Renal pelvis (tissue), 4 donors: ENCODE measurements around the gene TMEM266. TPM values are rescaled to one million over a fixed set of nuclear protein-coding genes. Genes with fewer than 3 reads are reported as not detected.

Experiments used
- DNase-seq: peaks from one replicate; pipeline ENCODE4 v3.0.0-alpha.2; 2013
- polyA plus RNA-seq, 3 donors: library from polyadenylated mRNA; unstranded; fragments of 120-200 nt; gene quantifications; one replicate each; pipeline ENCODE4 v1.2.1, GENCODE V29; 2013; ENCODE audit not compliant: insufficient read length in 3 of 3

TMEM266 gene
- polyA plus RNA-seq, 3 donors = 13.0 to 15.2 (median 13.3) TPM

DNA sequence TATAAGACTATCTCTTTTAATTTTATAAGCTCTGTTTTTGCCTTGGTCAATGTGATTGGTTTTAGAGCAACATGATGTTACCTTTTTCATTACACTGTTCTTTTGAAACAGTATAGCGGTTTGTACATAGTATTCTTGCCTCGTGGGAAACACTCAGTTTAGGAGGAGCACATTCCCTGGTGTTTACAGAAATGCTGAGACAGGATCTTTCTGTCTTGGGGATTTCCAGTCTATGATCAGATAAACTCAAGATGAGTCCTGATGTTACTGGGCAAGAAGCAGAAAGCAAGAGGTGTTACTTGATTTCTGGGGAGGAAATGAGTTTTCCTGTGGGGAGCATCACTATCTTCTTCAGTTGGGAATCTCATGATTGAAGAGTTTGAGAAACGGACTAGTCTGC, 2.5 kb downstream of the TMEM266 start:
- no peak for DNase-seq

DNA sequence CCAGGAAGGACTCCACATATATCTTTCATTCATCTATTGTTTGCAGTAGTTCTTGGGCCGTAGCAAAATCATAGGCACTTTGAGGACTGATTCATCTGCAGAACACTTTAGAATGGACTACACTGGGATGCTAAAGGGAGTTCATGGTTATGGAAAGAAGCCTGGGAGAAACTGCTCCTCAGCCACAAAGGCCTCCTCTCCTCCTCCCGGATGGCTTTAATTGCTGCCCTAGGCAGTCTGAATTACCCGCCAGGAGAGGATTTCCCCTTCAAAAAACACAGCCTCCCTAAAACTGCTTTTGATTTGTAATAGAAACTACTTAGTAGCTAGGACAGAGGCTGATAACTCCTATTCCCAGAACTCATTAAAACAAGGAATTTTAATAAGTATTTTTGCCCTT, 4.6 kb downstream of the TMEM266 start:
- DNase-seq = no peak

DNA sequence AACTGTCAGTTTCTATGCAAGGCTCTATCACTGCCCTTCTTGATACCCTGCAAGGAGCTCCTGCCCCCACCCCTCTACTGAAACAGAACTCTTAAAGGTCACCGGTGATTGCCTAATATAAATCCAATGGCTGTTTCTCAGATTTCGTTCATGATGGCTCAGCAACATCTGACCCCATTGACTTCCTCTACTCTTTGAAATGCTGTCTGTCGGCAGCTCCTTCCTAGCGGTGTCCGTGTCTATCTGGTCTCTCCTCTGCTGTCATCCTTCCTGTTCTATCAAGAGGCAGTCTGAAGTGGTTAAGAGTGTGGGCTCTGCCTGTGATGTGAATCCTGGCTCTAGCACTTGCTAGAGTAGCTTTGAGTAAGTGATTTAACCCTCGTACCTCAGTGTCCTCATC, 5.5 kb downstream of the TMEM266 start:
- DNase-seq = no peak

DNA sequence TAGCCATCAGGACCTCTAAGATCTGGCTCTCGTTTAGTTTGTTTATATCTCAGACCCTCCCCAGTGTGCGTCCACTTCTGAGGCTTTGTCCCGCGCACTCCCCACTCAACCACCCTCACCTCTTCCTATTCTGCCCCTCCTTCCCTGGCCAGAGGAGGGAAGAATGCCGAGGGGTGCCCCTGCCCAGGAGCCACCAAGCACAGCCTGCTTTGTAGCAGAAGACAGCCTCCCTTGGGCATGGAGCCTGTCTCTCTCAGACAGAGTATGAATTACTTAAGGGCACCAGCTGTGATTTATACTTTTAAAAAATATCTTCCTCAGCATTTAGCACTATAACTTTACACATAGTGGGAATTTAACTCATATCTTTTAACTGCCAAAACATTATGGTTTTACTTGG, 6.0 kb downstream of the TMEM266 start:
- DNase-seq = no peak

- no peak for DNase-seq
Observed at GRCh38 chr15:76070192-76070591, 10.4 kb downstream of the TMEM266 start.

DNA sequence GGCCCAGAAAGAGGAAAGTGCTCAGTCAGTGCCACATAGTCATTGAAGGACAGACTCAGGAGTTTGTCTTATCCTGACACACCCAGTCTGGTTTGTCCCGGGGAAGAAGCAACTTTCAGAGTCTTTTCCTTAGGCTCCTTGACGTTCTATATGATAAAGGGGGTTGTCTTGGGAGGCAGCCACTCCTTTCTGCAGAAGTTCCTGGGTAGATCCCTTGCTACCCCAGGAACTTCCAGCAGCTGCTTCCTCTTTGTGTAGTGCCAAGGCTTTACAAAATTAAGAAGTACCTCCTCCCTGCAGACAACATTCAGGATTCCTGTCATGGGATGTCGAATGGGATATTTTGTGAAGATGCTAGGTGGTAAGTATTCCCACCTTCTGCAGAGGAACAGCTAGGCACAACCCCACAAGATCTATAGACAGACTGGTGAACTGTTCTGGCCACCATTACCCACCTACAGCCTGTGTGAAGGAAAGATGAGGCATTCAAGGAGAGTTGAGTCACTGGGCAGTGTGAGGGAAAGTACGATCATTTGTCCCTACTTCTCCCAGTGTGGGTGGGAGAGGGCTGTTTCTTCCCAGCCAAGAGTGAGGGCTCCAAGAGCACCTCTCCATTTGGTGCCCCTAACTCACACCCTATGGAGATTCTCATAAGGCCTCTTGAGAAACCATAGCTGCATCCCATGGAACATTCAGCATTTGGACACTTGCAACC, 11.3 kb downstream of the TMEM266 start:
- no peak for DNase-seq

- no peak for DNase-seq
Observed at GRCh38 chr15:76071806-76072205, 12.0 kb downstream of the TMEM266 start.

GRCh38 chr15:76073554-76073953, 13.8 kb downstream of the TMEM266 start:
- no peak for DNase-seq

GRCh38 chr15:76075046-76075445, 15.3 kb downstream of the TMEM266 start:
- DNase-seq = no peak

DNA sequence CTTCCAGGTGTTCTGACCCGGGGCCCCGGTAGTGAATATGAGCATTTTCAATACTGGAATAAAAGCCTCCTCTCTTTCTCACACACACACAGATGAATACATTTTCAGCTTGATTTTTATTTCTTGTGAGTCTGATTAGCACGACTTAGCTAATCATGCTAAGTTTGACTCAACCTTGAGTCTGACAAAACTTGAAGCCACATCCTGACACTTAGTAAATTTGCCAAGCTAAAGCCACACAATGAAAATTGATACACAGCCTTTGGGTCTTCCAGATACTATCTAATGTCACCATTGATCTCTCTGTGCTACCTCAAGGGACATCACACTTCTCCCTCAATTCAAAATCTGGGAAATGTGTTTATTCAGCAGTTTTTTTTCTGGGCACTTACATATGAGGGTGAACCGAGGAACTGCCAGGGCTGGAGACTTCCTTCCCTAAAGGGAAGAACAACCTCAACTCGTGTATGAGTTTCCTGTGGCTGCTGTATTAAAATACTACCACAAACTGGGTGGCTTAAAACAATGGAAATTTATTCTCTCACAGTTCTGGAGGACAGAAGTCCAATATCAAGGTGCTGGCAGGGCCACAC, 18.6 kb downstream of the TMEM266 start:
- no peak for DNase-seq

- DNase-seq = no peak
Observed at GRCh38 chr15:76084256-76084655, 24.5 kb downstream of the TMEM266 start.

GRCh38 chr15:76098685-76099084, 38.9 kb downstream of the TMEM266 start:
- no peak for DNase-seq

DNA sequence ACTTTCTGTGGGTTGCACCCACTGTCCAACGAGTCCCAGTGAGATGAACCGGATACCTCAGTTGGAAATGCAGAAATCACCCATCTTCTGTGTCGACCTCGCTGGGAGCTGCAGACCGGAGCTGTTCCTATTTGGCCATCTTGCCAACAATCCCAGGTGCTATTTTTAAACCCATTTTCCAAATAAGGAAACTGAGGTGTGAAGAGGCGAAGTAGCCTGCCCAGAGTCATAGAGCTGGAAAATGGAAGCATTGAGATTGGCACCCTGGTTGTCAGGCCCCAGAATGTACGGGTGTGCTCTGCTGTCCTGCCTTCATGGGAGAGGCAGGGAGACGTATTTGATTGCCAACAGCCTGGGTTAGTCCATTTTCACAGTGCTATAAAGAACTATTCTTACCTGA, 39.6 kb downstream of the TMEM266 start:
- DNase-seq = no peak

GRCh38 chr15:76100361-76100760, 40.6 kb downstream of the TMEM266 start:
- DNase-seq = no peak

- no peak for DNase-seq
Observed at GRCh38 chr15:76101655-76102054, 41.9 kb downstream of the TMEM266 start.

GRCh38 chr15:76105391-76105790, 45.6 kb downstream of the TMEM266 start:
- DNase-seq = no peak

GRCh38 chr15:76105911-76106310, 46.1 kb downstream of the TMEM266 start:
- no peak for DNase-seq

GRCh38 chr15:76107169-76107568, 47.4 kb downstream of the TMEM266 start:
- no peak for DNase-seq

GRCh38 chr15:76108021-76108723, 48.4 kb downstream of the TMEM266 start:
- DNase-seq = no peak

GRCh38 chr15:76109046-76109445, 49.3 kb downstream of the TMEM266 start:
- DNase-seq = no peak

GRCh38 chr15:76114561-76114960, 54.8 kb downstream of the TMEM266 start:
- no peak for DNase-seq

- DNase-seq = no peak
Observed at GRCh38 chr15:76116138-76116885, 56.5 kb downstream of the TMEM266 start.

DNA sequence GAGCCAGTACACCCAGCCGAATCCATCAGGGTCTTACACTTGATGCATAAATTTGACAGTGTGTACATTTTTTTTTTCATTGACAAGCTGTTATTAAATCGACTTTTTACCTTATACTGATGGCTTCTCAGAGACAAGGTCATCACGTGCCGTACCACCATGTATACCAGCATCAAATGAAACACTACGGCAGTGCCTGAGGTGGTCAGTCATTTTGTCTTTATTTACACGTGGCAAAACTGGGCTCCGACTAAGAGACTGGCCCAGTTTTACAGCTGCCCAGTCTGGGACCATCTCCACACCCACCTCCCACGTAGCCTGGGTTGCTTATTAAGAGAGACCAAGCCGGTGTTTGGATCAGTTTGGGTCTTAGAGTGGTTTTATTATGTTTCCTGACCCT, 57.4 kb downstream of the TMEM266 start:
- DNase-seq = no peak
